NCI-H146 treated with DMSO at 0.1 percent for 48 hours (cell line): ENCODE data around the gene BOLA3.
"Not testable (repeated sequence)": the region's sequence is repeated elsewhere in the genome, so short reads cannot be mapped to it uniquely, and the experiment has no call there.

Experiments used
- DNase-seq: peaks from one replicate; lab custom pipeline; 2025; ENCODE audit not compliant: unreplicated experiment; lab: John Stamatoyannopoulos, UW

Gene BOLA3

DNA sequence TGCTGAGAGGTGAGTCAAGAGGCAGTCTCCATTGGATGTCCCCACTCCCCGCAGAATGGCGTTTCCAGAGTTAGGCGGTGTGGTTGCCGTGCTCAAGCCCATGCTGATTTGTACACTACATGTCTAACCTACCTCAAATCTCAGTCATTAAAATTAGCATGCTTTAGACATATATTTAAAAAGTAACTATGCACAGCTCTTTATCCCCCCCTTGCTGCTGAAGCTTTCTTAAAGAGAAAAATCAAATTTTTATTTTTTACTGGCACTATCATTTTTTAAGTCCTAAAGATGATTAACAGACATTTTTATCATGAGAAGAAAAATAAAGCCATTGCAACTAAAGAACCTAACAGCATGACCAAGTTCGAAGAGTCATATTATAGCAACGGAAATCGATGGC is 42.9 kb downstream of the BOLA3 start:
- no peak for DNase-seq

DNA sequence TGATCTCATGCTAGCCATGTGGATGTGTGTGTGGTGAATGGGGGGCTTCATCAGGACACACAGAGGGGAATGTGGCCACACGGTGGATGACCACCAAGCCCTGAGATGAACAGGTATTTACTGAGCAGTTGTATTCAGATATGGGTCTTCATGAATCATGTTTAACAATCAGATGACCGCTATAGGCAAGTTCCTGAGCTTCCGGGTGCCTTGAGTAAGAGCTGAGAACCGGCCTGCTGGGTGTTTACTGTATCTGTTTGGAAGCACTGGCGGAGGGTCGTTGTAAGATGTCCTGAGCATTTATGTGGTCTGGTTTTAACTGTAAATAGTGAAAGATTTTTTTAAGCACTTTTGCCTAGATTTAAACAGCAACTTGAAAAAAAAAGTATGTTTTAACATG is 43.9 kb downstream of the BOLA3 start:
- no peak for DNase-seq

DNA sequence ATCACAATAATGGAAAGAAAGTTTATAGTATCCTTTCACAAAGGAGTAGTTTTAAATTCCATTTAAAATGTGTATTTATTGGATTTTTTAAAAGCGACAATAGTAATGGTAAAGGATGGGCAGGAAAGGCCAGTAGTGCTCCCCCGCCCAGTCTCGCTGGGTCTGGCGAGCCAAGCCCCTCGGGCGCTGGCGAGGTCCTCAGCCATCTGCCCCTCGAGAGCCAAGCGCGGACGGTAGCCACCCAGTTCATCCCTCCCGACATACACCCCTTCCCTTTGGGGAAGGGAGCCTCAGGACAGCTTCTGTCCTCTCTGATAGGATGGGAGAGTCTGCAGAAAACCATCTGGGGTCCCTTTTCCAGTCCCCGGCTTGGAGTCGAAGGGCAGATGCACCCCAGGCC is 45.2 kb downstream of the BOLA3 start:
- no peak for DNase-seq

DNA sequence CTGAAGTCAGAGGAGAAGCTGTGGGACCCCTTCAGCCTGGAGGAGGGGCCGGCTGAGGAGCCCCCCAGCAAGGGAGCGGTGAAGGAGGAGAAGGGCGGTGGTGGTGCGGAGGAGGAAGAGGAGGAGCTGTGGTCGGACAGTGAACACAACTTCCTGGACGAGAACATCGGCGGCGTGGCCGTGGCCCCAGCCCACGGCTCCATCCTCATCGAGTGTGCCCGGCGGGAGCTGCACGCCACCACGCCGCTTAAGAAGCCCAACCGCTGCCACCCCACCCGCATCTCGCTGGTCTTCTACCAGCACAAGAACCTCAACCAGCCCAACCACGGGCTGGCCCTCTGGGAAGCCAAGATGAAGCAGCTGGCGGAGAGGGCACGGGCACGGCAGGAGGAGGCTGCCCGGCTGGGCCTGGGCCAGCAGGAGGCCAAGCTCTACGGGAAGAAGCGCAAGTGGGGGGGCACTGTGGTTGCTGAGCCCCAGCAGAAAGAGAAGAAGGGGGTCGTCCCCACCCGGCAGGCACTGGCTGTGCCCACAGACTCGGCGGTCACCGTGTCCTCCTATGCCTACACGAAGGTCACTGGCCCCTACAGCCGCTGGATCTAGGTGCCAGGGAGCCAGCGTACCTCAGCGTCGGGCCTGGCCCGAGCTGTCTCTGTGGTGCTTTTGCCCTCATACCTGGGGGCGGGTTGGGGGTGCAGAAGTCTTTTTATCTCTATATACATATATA is 46.0 kb downstream of the BOLA3 start:
- no peak for DNase-seq

DNA sequence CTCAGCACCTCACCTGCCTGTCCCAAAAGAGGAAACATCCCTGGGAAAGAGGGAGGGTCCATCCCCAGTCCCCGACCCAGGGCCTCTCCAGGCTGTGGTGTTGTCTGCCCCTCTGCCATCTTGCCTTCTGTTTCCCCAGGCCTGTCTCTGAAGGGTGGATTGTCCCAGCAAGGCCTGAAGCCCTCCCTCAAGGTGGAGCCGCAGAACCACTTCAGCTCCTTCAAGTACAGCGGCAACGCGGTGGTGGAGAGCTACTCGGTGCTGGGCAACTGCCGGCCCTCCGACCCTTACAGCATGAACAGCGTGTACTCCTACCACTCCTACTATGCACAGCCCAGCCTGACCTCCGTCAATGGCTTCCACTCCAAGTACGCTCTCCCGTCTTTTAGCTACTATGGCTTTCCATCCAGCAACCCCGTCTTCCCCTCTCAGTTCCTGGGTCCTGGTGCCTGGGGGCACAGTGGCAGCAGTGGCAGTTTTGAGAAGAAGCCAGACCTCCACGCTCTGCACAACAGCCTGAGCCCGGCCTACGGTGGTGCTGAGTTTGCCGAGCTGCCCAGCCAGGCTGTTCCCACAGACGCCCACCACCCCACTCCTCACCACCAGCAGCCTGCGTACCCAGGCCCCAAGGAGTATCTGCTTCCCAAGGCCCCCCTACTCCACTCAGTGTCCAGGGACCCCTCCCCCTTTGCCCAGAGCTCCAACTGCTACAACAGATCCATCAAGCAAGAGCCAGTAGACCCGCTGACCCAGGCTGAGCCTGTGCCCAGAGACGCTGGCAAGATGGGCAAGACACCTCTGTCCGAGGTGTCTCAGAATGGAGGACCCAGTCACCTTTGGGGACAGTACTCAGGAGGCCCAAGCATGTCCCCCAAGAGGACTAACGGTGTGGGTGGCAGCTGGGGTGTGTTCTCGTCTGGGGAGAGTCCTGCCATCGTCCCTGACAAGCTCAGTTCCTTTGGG is 47.2 kb downstream of the BOLA3 start:
- no peak for DNase-seq

DNA sequence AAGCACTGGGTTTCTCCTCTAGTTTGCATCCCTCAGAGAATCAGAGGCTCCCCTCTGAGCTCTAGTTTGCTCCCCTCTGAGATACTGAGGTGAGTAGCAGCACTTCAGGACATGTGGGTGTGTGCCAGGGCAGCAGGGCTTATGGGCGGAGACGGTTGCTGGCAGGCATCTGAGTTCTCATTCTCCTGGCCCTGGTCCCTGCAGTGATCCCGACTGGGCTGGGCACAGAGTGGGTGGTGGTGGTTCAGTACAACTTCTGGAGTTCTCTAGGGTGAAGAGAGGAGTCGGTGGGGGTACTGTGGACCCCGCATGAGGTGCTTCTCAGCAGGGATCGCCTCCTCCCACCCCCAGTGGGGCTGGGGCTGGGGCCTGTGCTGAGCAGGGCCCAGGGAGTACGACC is 47.9 kb downstream of the BOLA3 start:
- DNase-seq = no peak

DNA sequence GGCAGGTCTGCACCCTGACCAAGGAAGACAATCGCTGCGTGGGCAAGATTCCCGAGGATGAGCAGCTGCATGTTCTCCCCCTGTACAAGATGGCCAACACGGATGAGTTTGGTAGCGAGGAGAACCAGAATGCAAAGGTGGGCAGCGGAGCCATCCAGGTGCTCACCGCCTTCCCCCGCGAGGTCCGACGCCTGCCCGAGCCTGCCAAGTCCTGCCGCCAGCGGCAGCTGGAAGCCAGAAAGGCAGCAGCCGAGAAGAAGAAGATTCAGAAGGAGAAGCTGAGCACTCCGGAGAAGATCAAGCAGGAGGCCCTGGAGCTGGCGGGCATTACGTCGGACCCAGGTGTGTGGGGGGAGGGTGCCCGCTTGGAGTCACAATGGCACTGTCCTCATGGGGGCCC is 48.4 kb downstream of the BOLA3 start:
- DNase-seq = no peak

DNA sequence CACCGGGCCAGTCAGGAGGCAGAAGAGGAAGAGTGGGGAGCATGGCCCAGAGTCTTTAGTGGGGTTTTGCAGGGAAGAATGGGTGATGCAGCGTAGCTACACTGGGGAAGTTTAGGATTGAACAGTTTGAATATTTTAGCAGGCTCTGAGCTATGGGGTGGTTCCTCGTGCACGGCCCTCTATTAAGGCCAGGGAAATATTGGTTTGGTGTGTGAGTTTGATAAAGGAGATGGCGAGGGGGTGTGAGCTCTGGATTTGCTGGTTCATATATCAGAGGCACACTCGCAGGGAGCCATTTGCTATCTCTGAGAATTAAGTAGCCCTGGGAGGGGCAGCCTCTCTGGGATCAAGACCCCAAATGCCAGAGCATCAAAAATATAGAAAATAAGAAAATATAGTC is 50.1 kb downstream of the BOLA3 start:
- no peak for DNase-seq

DNA sequence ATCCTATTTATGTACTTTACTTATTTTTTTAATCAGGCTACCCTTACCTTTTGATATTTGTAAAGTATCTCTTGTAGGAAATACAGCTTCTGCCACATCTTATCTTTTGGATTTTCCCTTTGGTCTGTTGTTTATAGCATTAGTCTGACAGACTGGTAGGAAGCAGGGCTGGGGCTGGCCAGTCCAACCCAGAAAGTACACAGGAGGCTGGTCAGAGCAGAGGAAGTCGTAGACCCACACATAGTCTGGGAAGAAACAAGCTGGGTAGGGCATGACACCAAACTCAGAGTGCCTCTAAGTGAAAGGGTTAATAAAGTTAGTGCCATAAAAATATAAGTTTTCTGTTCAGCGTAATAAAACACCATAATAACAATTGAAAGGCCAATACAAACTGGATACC is 51.7 kb downstream of the BOLA3 start:
- no peak for DNase-seq

DNA sequence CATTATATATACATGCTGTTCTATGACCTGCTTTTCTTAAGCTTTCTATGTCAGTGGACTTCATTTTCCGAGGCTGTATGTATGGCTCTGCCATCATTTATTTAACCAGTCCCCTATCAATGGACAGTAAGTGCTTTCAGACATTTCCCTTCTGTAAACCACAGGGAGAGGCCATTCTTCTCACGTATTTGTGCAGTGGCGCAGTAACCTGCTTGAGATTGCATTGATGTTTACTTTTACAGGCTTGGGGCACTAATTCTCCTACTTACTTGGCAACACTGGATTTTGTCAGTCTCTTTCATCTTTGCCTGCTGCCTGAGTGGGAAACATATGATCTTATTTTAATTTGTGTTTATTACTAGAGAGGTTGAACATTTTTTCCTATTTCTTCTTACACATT is 52.1 kb downstream of the BOLA3 start:
- DNase-seq = no peak

DNA sequence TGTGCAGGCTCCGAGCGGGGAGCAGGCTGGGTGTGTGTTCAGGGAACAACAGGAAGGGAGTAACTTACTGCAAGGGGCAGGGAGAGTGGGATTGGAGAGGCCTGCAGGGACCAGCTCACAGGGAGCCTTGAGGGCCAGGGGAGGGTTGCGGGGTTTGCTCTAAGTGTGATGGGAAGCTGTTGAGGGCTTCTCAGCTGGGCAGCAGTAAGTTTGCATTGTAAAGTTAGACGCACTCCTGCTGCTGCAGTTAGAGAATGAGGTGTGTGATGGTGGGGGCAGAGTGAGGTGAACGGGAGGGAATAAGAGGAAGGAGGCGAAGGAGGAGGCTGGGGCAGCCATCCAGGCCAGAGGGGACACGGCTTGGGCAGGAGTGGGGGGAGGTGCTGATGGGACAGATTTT is 53.4 kb downstream of the BOLA3 start:
- DNase-seq = no peak

DNA sequence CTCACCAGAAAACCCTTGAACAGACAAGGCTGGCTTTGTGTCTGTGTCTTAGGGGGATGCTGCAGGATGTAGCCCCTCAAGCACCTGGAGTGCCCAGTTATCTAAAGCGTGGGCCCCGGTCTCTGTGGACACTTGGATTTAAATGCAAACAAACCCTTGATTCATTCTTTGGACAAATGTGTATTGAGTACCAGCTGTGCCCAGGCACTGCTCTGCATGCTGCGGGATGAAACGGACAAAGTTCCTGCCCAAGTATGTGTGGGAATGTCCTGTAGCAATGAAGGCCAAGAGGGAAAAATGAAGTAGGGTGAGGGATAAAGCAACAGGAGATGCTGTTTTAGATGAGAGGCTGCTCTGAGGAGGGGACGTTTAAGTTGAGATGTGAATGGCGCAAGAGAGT is 53.9 kb downstream of the BOLA3 start:
- DNase-seq = no peak

DNA sequence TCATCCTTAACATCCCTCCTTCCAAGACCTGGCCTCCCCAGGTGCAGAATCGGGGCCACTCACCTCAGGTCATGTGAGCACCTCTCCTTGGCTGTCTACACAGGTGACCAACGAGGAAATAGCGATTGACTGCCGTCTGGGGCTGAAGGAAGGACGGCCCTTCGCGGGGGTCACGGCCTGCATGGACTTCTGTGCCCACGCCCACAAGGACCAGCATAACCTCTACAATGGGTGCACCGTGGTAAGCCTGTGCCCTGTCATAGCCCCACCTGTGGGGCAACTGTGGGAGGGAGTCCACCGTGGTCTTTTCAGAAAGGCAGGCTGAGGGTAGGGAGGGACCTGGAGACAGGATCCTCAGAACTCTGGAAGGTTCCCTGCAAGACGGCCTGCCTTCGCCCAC is 54.3 kb downstream of the BOLA3 start:
- DNase-seq = no peak

DNA sequence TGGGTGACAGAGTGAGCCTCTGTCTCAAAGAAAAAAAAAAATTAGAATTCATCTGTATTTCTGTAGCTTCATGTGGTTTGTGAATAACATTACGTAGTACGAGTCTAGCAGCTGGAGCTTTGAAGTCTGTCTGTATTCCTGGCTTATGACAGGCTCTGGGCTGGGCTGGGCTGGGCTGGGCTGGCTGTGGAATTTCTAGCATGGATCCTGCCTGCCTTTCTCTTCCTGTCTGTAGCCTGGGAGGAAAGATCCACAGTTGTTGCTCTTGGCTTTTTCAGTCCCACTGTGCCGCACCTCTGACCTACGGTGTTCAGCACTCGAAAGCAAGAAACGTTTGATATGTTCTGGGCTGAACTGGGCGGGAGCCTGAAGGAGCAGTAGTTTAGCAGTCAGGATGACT is 55.4 kb downstream of the BOLA3 start:
- no peak for DNase-seq

DNA sequence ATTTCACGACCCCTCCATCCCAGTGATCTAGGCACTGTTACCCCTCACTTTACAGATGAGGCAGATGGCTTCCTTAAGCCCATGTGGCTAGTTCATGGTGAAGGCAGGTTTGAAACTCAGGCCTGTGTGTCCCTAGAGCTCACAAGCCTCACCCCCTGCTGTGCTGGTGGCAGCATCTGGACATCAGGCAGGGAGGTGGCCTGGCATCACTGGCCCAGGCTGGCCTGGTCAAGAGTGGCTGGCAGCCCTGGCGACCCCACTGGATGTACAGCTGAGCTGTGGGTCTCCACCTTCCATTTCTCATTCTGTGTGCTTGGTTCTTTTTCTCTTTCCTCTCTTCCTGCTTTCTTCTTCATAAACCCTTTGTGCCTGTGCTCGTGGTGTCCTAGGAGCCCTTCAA is 56.3 kb downstream of the BOLA3 start:
- no peak for DNase-seq

DNA sequence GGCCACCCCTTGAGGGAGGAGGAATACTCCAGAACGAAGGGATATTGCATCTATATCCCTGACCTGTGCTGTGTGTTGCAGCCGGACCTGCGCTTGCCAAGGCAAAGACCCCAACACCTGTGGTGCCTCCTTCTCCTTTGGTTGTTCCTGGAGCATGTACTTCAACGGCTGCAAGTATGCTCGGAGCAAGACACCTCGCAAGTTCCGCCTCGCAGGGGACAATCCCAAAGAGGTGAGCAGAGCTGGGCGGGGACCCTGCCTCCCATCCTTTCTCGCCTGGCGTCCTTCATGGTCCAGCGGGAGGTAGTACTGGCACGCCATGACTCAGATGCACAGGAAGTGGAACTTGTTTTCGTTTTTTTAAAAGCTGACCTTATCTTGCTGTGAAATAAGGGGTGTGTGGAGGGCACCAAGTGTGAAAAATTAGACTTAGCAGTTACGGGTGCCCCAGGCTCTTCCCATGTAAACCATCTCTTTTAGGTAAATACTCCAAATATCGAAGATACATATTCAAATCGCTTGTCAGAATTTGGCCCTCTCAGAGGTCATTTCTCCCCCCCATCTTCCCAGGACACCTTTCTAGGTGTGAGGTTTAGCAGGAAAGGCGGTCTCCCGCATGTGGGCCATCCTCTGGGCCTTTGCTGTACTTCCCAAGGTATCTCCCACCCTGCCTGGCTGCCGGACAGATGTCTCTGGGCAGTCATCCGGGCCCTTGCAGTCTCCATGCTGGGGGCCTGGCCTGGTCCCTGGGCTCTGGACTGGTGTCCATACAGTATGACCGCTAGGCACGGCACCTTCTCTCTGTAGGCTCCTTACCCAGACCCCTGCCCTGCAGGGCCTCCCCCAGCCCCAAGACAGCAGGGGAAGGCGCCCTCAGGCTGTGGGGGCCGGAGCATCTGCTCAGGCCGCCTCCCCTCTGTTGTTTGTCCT is 57.6 kb downstream of the BOLA3 start:
- no peak for DNase-seq

DNA sequence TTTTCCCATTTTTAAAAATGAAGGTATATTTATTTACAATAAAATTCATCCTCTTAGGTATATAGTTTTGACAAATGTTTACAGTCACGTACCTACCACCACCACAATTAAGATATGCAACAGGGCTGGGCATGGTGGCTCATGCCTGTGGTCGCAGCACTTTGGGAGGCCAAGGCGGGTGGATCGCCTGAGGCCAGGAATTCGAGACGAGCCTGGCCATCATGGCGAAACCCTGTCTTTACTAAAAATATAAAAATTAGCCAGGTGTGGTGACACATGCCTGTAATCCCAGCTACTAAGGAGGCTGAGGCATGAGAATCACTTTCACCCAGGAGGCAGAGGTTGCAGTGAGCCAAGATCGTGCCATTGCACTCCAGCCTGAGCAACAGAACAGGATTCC is 59.0 kb downstream of the BOLA3 start:
- DNase-seq = not testable (repeated sequence)

DNA sequence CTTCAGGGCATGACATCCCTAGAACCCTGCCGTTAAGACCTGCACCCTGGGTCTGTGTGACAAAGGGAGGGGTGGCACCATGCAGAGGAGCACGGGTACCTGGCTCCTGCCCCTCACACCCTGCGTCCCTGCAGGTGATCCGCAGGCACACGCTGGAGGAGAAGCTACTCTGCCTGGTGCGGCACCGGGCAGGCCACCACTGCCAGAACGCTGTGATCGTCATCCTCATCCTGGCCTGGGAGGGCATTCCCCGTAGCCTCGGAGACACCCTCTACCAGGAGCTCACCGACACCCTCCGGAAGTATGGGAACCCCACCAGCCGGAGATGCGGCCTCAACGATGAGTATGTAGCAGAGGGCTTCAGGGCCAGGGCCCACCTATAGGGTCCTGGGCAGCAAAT is 60.0 kb downstream of the BOLA3 start:
- no peak for DNase-seq

DNA sequence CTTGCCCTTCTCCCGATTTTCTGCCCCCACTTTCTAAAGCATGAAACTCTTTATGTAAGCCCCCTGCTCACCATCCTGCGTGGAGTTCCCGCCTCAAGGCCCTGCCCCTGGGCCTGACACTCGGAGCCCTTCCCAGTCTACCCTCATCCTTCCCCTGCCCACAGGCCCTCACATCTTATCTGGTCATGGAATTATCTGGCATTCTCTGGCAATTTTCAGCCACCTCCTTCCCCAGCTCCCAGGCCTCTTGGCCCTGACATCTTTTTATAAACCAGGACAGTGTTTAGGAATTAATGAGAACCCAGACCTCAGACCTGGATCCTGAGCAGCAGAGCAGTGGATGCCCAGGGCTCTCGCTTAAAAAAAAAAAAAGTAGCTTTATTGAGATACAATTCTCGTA is 61.7 kb downstream of the BOLA3 start:
- DNase-seq = no peak
